ENCODE data around the gene CPT1C. TPM values are rescaled to one million over a fixed set of nuclear protein-coding genes. Genes with fewer than 3 reads are reported as not detected.

CPT1C gene
- polyA plus RNA-seq, 1 donor from 2014 or later = 204 TPM

GRCh38 chr19:49744946-49745381 lies 54.0 kb downstream of the CPT1C start:
- Histone ChIP-seq H3K27ac (ENCODE audit: low read length) (no peak overlapping the region), H2AFZ (ENCODE audit: low read depth, low read length) (no peak overlapping the region), H4K20me1 (ENCODE audit: insufficient read depth) (no peaks in the 10 kb centered on the region), H3F3A (ENCODE audit: insufficient read depth, low read length, poor library complexity, severe bottlenecking) (no peaks in the 10 kb centered on the region), H3K9ac (ENCODE audit: low read length) (no peak overlapping the region), H3K79me2 (replicated peaks; ENCODE audit: insufficient read depth, low read length) (no peaks in the 10 kb centered on the region), H3K36me3 (ENCODE audit: insufficient read depth, low read length) (no peaks in the 10 kb centered on the region), H3K9me3 (ENCODE audit: low read length) (no peaks in the 10 kb centered on the region), H3K27me3 (ENCODE audit: insufficient read depth, low read depth, low read length) (no peaks in the 10 kb centered on the region), H3K4me2 (ENCODE audit: low read length) (no peak overlapping the region), H3K4me3 (ENCODE audit: low read length) (no peak overlapping the region), H3K9me2 (ENCODE audit: insufficient read depth, low read length) (no peaks in the 10 kb centered on the region)
- no peak for TF ChIP-seq TAF1 (IDR thresholded peaks at IDR 0.05; ENCODE audit: low read depth)
- no peak for TF ChIP-seq EP300 (conservative IDR thresholded peaks at IDR 0.05; ENCODE audit: poor library complexity, severe bottlenecking)
- no peak for TF ChIP-seq EZH2 (IDR thresholded peaks at IDR 0.05; ENCODE audit: borderline replicate concordance, insufficient read depth, low read length, poor library complexity, severe bottlenecking)
- no peak for TF ChIP-seq MXI1 (conservative IDR thresholded peaks at IDR 0.05; ENCODE audit: poor library complexity, severe bottlenecking)
- no peak for TF ChIP-seq CTCF (IDR thresholded peaks at IDR 0.05; ENCODE audit: poor library complexity, severe bottlenecking)
- no peak for TF ChIP-seq RAD21 (conservative IDR thresholded peaks at IDR 0.05)
- no peak for TF ChIP-seq POLR2AphosphoS5 (IDR thresholded peaks at IDR 0.05)
- no peak for TF ChIP-seq REST (IDR thresholded peaks at IDR 0.05; ENCODE audit: borderline replicate concordance)
- no peak for TF ChIP-seq SMC3 (conservative IDR thresholded peaks at IDR 0.05; ENCODE audit: poor library complexity)

- TF ChIP-seq CTCF (IDR thresholded peaks at IDR 0.05; ENCODE audit: poor library complexity, severe bottlenecking) (no peak), POLR2AphosphoS5 (IDR thresholded peaks at IDR 0.05) (no peak), RAD21 (conservative IDR thresholded peaks at IDR 0.05) (no peak), EP300 (conservative IDR thresholded peaks at IDR 0.05; ENCODE audit: poor library complexity, severe bottlenecking) (no peak), REST (IDR thresholded peaks at IDR 0.05; ENCODE audit: borderline replicate concordance) (no peak), EZH2 (IDR thresholded peaks at IDR 0.05; ENCODE audit: borderline replicate concordance, insufficient read depth, low read length, poor library complexity, severe bottlenecking) (no peak), SMC3 (conservative IDR thresholded peaks at IDR 0.05; ENCODE audit: poor library complexity) (no peak), TAF1 (IDR thresholded peaks at IDR 0.05; ENCODE audit: low read depth) (no peak), MXI1 (conservative IDR thresholded peaks at IDR 0.05; ENCODE audit: poor library complexity, severe bottlenecking) (no peak)
- Histone ChIP-seq H3K79me2 (replicated peaks; ENCODE audit: insufficient read depth, low read length) (no peaks in the 10 kb centered on the region), H3K27ac (ENCODE audit: low read length) (no peak overlapping the region), H3K9me3 (ENCODE audit: low read length) (no peaks in the 10 kb centered on the region), H2AFZ (ENCODE audit: low read depth, low read length) (no peak overlapping the region), H3K4me3 (ENCODE audit: low read length) (no peak overlapping the region), H3K36me3 (ENCODE audit: insufficient read depth, low read length) (no peaks in the 10 kb centered on the region), H3K9me2 (ENCODE audit: insufficient read depth, low read length) (no peaks in the 10 kb centered on the region), H3K27me3 (ENCODE audit: insufficient read depth, low read depth, low read length) (no peaks in the 10 kb centered on the region), H3F3A (ENCODE audit: insufficient read depth, low read length, poor library complexity, severe bottlenecking) (no peaks in the 10 kb centered on the region), H3K4me2 (ENCODE audit: low read length) (no peak overlapping the region), H4K20me1 (ENCODE audit: insufficient read depth) (no peaks in the 10 kb centered on the region), H3K9ac (ENCODE audit: low read length) (no peak overlapping the region)
Measured at GRCh38 chr19:49746206-49746958, 55.5 kb downstream of the CPT1C start.
